K562 (cell line): ENCODE data around the gene TOX2. TPM values are rescaled to one million over a fixed set of nuclear protein-coding genes. Genes with fewer than 3 reads are reported as not detected.

Experiments
- CLOCK ChIP-seq: fragments of 250-450 bp; sonication (Bioruptor Pico); IDR thresholded peaks from 2 replicates; pipeline ENCODE4 v1.4.0; 2020; ENCODE audit warnings: mild to moderate bottlenecking, moderate library complexity, borderline replicate concordance
- CTCFL ChIP-seq: IDR thresholded peaks from 2 replicates; pipeline ENCODE4 v1.6.1; 2011; ENCODE audit warnings: borderline replicate concordance, low read depth, mild to moderate bottlenecking, moderate library complexity, low read length; ENCODE audit not compliant: insufficient read depth, poor library complexity, severe bottlenecking
- ELF2 ChIP-seq: fragments of 250-450 bp; sonication (Bioruptor Pico); IDR thresholded peaks from 2 replicates; pipeline ENCODE4 v1.5.0; 2021; ENCODE audit warnings: mild to moderate bottlenecking
- ESRRB ChIP-seq: fragments of 250-450 bp; sonication (Bioruptor Pico); IDR thresholded peaks from 2 replicates; pipeline ENCODE4 v1.5.0; 2020; ENCODE audit warnings: mild to moderate bottlenecking, moderate library complexity, borderline replicate concordance
- GATAD2A ChIP-seq: fragments of 450-650 bp; IDR thresholded peaks from 2 replicates; pipeline ENCODE4 v1.6.1; 2017
- HMG20B ChIP-seq: fragments of 250-450 bp; sonication (Bioruptor Pico); IDR thresholded peaks from 2 replicates; pipeline ENCODE4 v1.5.0; 2021; ENCODE audit warnings: mild to moderate bottlenecking
- KLF10 ChIP-seq: fragments of 250-450 bp; sonication (Bioruptor Pico); IDR thresholded peaks from 2 replicates; pipeline ENCODE4 v1.6.1; 2021; ENCODE audit warnings: matching md5 sums
- MLX ChIP-seq, 2 experiments: fragments of 450-650 bp in 1 of 2; sonication (generic) in 1 of 2; formaldehyde crosslinking; conservative IDR thresholded peaks; 2 replicates each; pipeline versions ENCODE4 v1.4.0 to v1.8.1; 2020 to 2022; ENCODE audit warnings: mild to moderate bottlenecking in 1 of 2, missing genetic modification reagents in 1 of 2
- NCOA1 ChIP-seq: fragments of 450-650 bp; IDR thresholded peaks from 2 replicates; pipeline ENCODE4 v1.6.1; 2016; ENCODE audit warnings: low read depth
- SAP30 ChIP-seq: fragments of 200-600 bp; sonication (generic); IDR thresholded peaks from 2 replicates; pipeline ENCODE4 v1.6.1; 2012; ENCODE audit warnings: borderline replicate concordance, low read depth, mild to moderate bottlenecking, moderate library complexity, low read length, control low read depth, inconsistent platforms; ENCODE audit not compliant: insufficient read depth, poor library complexity, severe bottlenecking
- SIN3B ChIP-seq: fragments of 450-650 bp; IDR thresholded peaks from 2 replicates; pipeline ENCODE4 v1.6.1; 2017; ENCODE audit warnings: low read depth, mild to moderate bottlenecking, moderate library complexity
- STAT5B ChIP-seq: fragments of 250-450 bp; sonication (Bioruptor Pico); IDR thresholded peaks from 2 replicates; pipeline ENCODE4 v1.8.0; 2021; ENCODE audit warnings: mild to moderate bottlenecking, inconsistent platforms
- TAF1 ChIP-seq: IDR thresholded peaks from 2 replicates; pipeline ENCODE4 v1.6.1; 2011; ENCODE audit warnings: mild to moderate bottlenecking, low read length, moderate library complexity; ENCODE audit not compliant: insufficient read depth, control insufficient read depth, severe bottlenecking; ENCODE audit errors: extremely low read depth
- TCF3 ChIP-seq: sonication (generic); formaldehyde crosslinking; IDR thresholded peaks from 2 replicates; pipeline ENCODE4 v1.4.0; 2020; ENCODE audit warnings: mild to moderate bottlenecking, missing genetic modification reagents
- ZBTB1 ChIP-seq: sonication (generic); formaldehyde crosslinking; IDR thresholded peaks from 2 replicates; pipeline ENCODE4 v1.8.1; 2023; ENCODE audit warnings: missing genetic modification reagents, low read depth, mild to moderate bottlenecking, borderline replicate concordance
- ZBTB33 ChIP-seq: sonication (generic); formaldehyde crosslinking; IDR thresholded peaks from 2 replicates; pipeline ENCODE4 v1.8.1; 2023; ENCODE audit warnings: mild to moderate bottlenecking, missing genetic modification reagents
- ZBTB43 ChIP-seq: sonication (generic); formaldehyde crosslinking; IDR thresholded peaks from 2 replicates; pipeline ENCODE4 v1.8.0; 2023; ENCODE audit warnings: mild to moderate bottlenecking, missing genetic modification reagents
- ZFPM2 ChIP-seq: fragments of 250-450 bp; sonication (Bioruptor Pico); IDR thresholded peaks from 2 replicates; pipeline ENCODE4 v1.5.1; 2022; ENCODE audit warnings: mild to moderate bottlenecking
- ZNF232 ChIP-seq: sonication (generic); formaldehyde crosslinking; IDR thresholded peaks from 2 replicates; pipeline ENCODE4 v1.8.0; 2022; ENCODE audit warnings: mild to moderate bottlenecking, missing genetic modification reagents
- ZNF324 ChIP-seq: fragments of 250-450 bp; sonication (Bioruptor Pico); IDR thresholded peaks from 2 replicates; pipeline ENCODE4 v1.4.0; 2020; ENCODE audit warnings: mild to moderate bottlenecking
- polyA plus RNA-seq, 8 experiments: library from polyadenylated mRNA; depleted of rRNA in 4 of 8; stranded (reverse) in 5 of 8; unstranded in 3 of 8; fragments of >200 nt; fragmentation: Nextera tagmentation in 2 of 8; fragmentation: Illumina TruSeq in 1 of 8; extraction: Ambion mirVana in 2 of 8; extraction: Trizol in 1 of 8; gene quantifications; 2 replicates each; pipeline versions ENCODE4 v1.2.1 to v1.2.3, GENCODE V29; 2011 to 2014; ENCODE audit warnings: inconsistent platforms in 1 of 8, missing spikeins in 1 of 8
- total RNA-seq, 7 experiments: library from RNA; depleted of rRNA in 6 of 7; stranded (reverse); fragments of >200 nt in 6 of 7; fragmentation: Illumina TruSeq in 2 of 7; extraction: Trizol in 2 of 7; gene quantifications; 2 replicates each; pipeline versions ENCODE4 v1.2.1 to v1.2.3, GENCODE V29; 2011 to 2021; ENCODE audit warnings: low replicate concordance in 1 of 7

The TOX2 gene
- total and polyA plus RNA-seq, 9 of the 15 experiments (the other 6 are each of a cell fraction or from before 2014, with no cell fraction given), result not detected

GRCh38 chr20:44010162-44010704 lies 95.6 kb downstream of the TOX2 start (continued):
- TF ChIP-seq SAP30 (no peak), ZFPM2 (no peak), ELF2 (CRISPR knock-in tag) (no peak), STAT5B (CRISPR knock-in tag) (no peak), CLOCK (no peak), TCF3 (CRISPR knock-in tag) (peak; percentile 96), CTCFL (no peak), NCOA1 (peak; percentile 49; the same call in 1 of the 2 replicates), ZNF324 (no peak), GATAD2A (no peak), HMG20B (CRISPR knock-in tag) (no peak), MLX (CRISPR knock-in tag; conservative IDR thresholded peaks at IDR 0.05) (no peak), ZNF232 (CRISPR knock-in tag) (no peak), ESRRB (CRISPR knock-in tag) (no peak), ZBTB43 (no peak), ZBTB1 (CRISPR knock-in tag) (no peak), ZBTB33 (CRISPR knock-in tag) (no peak), TAF1 (no peak), KLF10 (CRISPR knock-in tag) (no peak), SIN3B (no peak)
